ENCODE results near the gene PDPK1.
A peak's percentile ranks its signal among the peaks of the same experiment; 100 is the strongest.

PDPK1 gene

DNA sequence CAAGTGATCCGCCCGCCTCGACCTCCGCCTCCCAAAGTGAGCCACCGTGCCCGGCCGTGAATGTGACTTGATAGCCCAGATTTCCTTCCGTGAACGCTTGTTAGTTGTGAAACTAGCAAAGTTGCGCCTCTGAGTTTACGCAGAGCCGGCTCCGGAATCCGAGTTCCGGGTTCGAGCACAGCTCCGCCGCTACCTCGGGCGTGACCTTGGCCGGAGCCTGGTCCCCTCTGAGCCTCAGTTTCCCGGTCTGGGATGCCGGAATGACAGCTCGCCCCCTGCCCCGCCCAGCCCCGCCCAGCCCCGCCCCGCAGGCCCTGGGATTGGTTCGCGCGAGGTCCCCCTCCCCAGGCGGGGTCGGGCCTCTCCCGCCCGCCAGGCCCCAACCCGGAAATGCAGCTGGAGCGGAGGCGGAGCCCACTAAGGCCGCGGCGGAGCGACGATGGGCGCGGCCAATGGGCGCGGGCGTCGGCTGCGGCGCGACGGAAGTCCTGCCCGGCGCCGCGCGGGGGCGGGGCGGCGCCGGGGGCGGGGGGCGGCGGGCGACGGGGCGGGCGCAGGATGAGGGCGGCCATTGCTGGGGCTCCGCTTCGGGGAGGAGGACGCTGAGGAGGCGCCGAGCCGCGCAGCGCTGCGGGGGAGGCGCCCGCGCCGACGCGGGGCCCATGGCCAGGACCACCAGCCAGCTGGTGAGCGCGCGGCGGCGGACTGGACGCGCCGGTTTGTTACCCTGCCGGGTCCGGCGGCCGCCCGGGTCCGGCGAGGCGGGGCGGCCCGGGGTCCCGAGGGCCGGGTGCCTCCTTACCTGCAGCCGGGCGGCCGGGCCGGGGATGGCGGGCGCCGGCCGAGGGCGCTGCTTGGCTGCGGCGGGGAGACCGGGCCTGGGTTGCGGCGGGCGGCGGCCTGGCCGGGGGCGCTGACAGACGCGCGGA lies at the start of gene PDPK1:
Gene PDPK1 (plus strand): TSS at position 571 of the 929 bp plus-strand sequence. CDS start 92 bp downstream, at position 663.
- peak within 1 kb of the TSS; percentile 68 for H3K4me3 ChIP-seq (ENCODE audit: low read depth, low read length)
- DNase-seq (ENCODE audit: low read depth) = peak; percentile 95
- TF ChIP-seq POLR2A (IDR thresholded peaks at IDR 0.05; ENCODE audit: extremely low read depth, insufficient read length) = peak; percentile 42
- TF ChIP-seq, protein P1, sequence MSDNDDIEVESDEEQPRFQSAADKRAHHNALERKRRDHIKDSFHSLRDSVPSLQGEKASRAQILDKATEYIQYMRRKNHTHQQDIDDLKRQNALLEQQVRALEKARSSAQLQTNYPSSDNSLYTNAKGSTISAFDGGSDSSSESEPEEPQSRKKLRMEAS (IDR thresholded peaks at IDR 0.05; ENCODE audit: low read depth, low read length) = no peak
- TF ChIP-seq MYC (IDR thresholded peaks at IDR 0.05; ENCODE audit: low read depth, low read length) = peak; percentile 30; the same call in 1 of the 2 replicates

DNA sequence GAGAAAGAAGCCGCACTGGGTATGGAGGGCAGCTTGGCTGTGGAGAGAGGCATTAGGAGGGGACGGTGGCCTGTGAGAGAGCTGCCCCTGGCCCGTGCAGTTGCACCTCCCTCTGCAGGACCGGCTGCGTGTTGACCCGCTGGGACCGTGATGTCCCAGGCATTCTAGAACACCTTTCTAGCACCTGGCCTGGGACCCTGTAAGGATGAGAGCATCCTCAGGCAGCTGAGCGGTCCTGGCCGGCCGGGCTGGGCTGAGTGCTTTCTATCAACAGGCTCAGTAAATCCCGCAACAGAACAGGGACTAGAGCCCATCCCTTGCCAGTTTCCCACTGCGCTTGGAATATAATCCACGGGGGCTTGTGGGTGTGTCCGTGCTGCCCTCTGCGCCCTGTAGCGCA lies 48.2 kb upstream of the PDPK1 start:
- DNase-seq (ENCODE audit: low read depth) = no peak
- no peak overlapping the region for H3K4me3 ChIP-seq (ENCODE audit: low read depth, low read length)
- TF ChIP-seq, protein P1 (IDR thresholded peaks at IDR 0.05; ENCODE audit: low read depth, low read length) = no peak
- TF ChIP-seq POLR2A (IDR thresholded peaks at IDR 0.05; ENCODE audit: extremely low read depth, insufficient read length) (no peak), MYC (IDR thresholded peaks at IDR 0.05; ENCODE audit: low read depth, low read length) (no peak)
- TF ChIP-seq, protein P2, sequence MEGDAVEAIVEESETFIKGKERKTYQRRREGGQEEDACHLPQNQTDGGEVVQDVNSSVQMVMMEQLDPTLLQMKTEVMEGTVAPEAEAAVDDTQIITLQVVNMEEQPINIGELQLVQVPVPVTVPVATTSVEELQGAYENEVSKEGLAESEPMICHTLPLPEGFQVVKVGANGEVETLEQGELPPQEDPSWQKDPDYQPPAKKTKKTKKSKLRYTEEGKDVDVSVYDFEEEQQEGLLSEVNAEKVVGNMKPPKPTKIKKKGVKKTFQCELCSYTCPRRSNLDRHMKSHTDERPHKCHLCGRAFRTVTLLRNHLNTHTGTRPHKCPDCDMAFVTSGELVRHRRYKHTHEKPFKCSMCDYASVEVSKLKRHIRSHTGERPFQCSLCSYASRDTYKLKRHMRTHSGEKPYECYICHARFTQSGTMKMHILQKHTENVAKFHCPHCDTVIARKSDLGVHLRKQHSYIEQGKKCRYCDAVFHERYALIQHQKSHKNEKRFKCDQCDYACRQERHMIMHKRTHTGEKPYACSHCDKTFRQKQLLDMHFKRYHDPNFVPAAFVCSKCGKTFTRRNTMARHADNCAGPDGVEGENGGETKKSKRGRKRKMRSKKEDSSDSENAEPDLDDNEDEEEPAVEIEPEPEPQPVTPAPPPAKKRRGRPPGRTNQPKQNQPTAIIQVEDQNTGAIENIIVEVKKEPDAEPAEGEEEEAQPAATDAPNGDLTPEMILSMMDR (IDR thresholded peaks at IDR 0.05; ENCODE audit: low read depth, low read length) = no peak

DNA sequence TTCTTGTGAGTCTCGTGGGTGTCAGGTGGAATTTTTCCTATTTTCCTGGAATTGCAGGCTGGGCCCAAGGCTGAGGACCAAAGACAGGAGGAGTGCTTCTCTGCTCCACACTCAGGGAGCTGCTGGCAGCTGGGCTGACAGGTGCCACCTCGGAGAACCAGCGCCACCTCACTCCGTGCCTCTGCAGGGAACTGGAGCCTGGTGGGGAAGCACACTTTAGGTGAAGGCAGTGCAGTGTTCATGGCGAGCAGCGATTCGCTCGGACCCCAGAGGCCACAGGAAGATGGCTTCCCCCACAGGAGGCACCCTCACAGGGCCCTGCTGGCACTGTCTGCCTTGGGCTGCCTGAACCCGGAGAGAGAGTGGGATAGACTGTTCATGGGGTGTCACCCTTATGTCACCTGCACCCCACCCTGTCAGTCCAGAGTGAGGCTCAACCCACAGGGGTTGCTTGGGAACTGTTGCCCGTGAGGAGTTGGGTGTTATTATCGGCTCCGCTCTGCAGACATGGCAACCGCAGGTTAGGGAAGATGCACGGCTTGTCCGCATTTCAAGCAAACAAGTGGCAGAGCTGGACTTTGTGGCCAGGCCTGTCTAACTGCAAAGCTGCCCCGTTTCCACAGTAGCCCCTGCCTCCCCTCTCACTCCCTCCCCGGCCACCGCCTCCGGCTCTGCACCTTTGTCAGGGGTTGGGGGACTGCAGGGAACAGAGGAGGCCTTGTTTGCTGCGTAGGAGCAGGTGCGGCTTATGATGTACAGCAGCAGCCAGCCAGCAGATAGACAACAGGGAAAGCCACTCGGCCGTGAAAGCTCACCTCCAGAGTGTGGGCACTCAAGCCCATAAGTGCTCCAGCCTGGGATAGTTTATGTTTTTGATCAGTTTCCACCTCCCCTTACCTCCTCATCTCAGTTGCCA lies 47.4 kb upstream of the PDPK1 start:
- no peak overlapping the region for H3K4me3 ChIP-seq (ENCODE audit: low read depth, low read length)
- DNase-seq (ENCODE audit: low read depth) = no peak
- TF ChIP-seq POLR2A (IDR thresholded peaks at IDR 0.05; ENCODE audit: extremely low read depth, insufficient read length) (no peak), MYC (IDR thresholded peaks at IDR 0.05; ENCODE audit: low read depth, low read length) (no peak)

DNA sequence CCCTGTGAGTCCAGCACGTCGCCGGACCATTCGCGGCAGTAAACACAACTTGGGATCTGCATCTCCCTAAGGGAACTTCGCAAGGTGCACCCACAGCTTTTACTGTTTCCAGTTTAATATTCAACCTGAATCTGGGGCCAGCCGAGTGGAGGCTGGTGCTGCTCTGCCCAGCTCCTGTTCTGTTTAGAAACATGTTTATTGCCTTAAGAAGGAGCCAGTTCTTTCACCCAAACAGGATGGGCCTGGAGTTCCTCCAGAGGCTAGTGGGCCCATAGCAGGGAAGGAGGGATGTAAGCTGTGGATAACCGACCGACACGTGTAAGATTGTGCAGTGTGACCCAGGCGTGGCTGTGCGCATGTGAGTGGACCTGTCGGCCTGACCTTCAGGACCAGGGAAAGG lies 45.5 kb upstream of the PDPK1 start:
- no peak overlapping the region for H3K4me3 ChIP-seq (ENCODE audit: low read depth, low read length)
- no peak for DNase-seq (ENCODE audit: low read depth)
- TF ChIP-seq, protein P1 (IDR thresholded peaks at IDR 0.05; ENCODE audit: low read depth, low read length) = no peak
- TF ChIP-seq POLR2A (IDR thresholded peaks at IDR 0.05; ENCODE audit: extremely low read depth, insufficient read length) = no peak

DNA sequence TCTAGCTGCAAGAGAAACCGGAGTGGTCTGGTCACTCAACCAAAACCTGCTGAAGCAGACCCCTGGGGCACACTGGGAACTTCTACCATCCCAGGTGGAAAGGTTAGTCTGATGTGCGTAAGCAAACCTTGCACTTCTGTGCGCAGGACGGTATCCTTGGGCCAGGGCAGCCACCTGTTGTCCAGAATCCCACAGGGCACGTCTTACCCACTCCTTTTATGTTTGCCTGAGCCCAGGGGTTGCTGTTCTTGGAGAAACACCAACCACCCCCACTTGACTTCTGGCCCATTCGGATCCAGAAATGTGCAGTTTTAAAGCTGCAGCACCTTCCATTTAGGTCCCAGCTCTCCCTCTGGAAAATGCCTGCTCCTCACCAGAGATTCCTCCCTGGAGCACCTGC lies 44.2 kb upstream of the PDPK1 start:
- TF ChIP-seq, protein P1 (IDR thresholded peaks at IDR 0.05; ENCODE audit: low read depth, low read length) = no peak
- no peak for TF ChIP-seq MYC (IDR thresholded peaks at IDR 0.05; ENCODE audit: low read depth, low read length)
- TF ChIP-seq, protein P2 (IDR thresholded peaks at IDR 0.05; ENCODE audit: low read depth, low read length) = no peak
- no peak for TF ChIP-seq POLR2A (IDR thresholded peaks at IDR 0.05; ENCODE audit: extremely low read depth, insufficient read length)
- no peak for DNase-seq (ENCODE audit: low read depth)
- no peak overlapping the region for H3K4me3 ChIP-seq (ENCODE audit: low read depth, low read length)

DNA sequence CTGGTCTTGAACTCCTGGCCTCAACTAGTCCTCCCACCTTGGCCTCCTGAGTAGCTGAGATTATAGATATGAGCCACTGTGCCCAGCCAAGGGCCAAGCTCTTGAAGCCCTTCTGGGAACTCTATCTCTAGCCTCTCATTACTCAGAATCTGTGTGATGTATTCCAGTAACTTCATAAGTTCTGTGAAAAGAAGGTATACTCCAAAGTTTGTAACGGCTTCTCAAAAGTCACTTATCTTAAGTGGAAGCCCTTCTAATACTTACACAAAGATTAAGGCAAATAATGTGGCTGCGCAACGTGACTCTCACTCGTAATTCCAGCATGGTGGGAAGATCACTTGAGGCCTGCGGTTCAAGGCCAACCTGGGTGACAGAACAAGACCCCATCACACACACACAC lies 43.2 kb upstream of the PDPK1 start:
- no peak for DNase-seq (ENCODE audit: low read depth)
- TF ChIP-seq POLR2A (IDR thresholded peaks at IDR 0.05; ENCODE audit: extremely low read depth, insufficient read length) (no peak), MYC (IDR thresholded peaks at IDR 0.05; ENCODE audit: low read depth, low read length) (no peak)
- TF ChIP-seq, protein P1 (IDR thresholded peaks at IDR 0.05; ENCODE audit: low read depth, low read length) = no peak
- TF ChIP-seq, protein P2 (IDR thresholded peaks at IDR 0.05; ENCODE audit: low read depth, low read length) = no peak
- H3K4me3 ChIP-seq (ENCODE audit: low read depth, low read length) = no peak overlapping the region

Data from NB4 (cell line).